ENCODE measurements around the gene SEMA3G.

Gene SEMA3G

DNA sequence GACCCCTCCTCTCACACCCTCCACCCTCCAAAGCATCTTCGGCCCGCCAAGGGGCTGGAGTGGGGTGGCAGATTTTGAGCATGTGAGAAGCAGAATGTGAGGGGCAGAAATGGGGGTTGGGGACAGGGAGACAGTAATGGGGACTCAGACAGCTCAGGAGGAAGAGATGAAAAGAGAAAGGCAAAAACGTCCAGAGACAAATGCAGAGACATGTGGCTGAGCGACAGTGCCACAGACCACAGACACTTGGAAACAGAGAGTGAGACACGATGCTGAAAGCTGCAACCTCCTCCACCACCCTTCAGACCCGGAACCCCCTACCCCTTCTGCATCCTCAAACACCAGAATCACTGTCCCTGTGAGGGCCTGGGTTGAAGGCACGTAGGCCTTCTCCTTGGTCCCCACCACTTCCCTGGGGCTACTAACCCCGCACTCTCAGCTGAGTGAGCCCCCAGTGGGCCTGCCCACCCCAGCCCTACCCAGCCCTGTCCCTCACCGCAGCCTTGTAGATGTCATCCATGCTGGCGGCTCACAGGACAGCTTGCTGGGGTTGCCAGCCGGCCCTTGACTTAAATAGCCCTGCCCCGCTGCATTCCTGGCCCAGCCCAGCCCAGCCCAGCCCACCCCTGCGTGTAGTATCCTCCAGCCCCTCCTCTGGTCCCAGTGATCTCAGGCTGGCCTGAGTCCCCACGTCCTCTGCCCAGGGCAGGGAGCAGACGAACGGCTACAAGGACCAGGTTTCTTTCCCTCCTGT lies 8.8 kb upstream of the SEMA3G start, which contains the start of gene TNNC1:
TSS of gene TNNC1 (minus strand) at position 546 of the 754 bp plus-strand sequence. CDS start at position 520, 26 bp downstream.
- no peak for DNase-seq

DNA sequence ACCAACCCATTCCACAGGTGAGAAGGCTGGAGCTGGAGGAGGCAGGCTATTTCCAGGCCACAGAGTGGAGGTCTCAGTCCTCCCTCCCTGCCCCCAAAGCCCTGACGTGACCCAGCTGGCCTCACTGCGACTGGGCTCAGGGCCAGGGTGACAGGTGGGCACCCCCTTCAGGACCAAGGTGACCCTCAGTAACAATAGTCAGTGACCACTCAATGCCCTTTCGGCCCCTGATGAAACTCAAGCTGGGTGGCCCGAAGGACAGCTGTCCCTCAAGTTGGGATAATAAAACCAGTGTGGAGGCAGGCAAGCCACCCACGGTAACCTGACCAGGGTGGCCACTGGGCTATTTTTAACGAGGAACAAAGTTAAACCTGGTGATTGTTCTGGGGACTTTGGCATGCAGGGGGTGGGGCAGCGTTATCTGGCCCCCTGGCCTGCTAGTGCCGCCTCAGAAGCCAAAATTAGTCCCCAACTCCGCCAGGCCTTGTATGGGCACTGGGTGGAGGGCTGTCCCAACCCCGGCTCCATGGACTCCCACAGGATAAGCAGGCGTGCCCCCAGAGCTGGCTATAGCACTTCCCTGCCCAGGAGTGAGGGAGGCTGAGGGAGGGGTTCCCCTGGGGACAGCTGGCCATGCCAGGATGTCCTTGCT lies 7.8 kb upstream of the SEMA3G start:
- no peak for DNase-seq

DNA sequence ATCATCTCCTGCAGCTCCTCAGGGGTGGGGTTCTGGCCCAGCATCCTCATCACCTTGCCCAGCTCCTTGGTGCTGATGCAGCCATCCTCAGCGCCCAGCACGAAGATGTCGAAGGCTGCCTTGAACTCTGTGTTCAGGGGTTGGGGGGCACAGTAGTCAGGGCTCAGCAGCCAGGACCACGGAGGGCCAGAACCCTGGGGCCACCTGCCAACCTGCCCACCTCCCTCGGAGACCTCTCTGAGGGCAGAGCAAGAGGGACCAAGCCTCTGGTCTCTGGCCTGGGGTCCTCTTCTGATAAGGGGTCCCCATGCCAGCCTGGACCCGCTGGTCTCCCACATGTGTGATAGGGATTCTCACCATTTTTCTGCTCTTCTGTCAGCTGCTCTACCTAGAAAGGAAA lies 7.2 kb upstream of the SEMA3G start:
- DNase-seq, result no peak

DNA sequence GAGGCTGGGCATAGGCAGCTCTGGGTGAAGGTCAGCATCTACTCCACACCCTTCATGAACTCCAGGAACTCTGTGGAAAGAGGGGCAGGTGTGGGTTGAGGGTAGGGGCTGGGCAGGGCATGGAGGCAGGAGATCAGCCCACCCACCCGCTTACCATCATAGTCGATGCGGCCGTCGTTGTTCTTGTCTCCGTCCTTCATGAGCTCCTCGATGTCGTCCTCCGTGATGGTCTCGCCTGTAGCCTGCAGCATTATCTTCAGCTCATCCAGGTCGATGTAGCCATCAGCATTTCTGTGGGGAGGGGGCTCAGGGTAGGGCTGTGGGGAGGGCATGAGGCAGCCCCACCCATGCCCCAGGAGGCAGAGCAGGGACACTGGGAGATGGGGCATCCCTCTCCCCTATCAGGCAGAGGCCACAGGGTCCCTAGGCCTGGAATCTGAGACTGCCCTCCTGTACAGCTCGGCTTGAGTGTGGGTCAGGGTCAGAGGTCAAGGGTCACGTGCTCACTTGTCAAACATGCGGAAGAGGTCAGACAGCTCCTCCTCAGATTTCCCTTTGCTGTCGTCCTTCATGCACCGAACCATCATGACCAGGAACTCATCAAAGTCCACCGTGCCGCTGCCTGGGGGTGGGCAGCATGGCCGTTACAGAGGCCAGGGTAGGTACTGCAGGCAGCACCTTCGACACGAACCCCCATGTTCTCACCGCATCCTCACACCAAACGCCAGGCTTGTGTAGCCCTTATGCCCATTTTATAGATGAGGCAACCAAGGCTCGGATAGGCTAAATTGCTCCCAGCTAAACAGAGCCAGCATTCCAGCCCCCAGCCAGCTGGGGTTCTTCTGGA lies 6.6 kb upstream of the SEMA3G start:
- DNase-seq, result no peak

DNA sequence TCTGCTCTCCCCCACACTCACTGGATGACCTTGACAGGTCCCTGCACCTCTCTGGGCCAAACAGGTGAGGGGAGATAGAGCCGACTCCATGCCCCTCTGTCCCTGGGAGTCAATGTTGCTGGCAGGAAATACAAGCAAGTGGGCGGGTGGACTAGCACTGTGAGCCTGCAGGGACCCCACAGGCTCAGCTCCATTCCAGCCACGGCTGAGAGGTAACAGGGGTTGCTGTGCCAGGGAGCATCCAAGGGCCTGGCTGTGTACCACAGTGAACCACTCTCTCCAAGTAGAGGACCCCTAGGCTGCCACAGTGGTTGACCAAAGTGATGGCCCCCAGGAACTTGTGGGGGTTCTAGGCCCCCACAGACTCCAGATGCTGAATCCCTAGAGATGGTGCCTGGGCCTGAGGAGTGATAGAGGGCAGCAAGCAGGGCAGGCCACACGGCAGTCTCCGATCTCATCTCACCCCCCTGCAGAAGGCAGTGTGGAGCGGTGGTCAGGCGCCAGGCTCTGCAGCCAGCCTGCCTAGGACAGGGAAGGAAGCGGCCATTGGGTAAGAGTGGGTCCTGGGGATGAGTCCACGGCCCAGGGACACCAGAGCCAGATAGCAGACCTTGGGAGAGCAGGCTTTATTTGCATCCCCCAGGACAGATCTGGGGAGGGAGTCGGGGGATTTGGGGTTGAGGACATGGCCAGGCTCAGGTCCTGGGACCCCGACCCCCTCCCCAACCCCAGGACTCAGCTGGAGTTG lies 5.8 kb upstream of the SEMA3G start:
- no peak for DNase-seq

DNA sequence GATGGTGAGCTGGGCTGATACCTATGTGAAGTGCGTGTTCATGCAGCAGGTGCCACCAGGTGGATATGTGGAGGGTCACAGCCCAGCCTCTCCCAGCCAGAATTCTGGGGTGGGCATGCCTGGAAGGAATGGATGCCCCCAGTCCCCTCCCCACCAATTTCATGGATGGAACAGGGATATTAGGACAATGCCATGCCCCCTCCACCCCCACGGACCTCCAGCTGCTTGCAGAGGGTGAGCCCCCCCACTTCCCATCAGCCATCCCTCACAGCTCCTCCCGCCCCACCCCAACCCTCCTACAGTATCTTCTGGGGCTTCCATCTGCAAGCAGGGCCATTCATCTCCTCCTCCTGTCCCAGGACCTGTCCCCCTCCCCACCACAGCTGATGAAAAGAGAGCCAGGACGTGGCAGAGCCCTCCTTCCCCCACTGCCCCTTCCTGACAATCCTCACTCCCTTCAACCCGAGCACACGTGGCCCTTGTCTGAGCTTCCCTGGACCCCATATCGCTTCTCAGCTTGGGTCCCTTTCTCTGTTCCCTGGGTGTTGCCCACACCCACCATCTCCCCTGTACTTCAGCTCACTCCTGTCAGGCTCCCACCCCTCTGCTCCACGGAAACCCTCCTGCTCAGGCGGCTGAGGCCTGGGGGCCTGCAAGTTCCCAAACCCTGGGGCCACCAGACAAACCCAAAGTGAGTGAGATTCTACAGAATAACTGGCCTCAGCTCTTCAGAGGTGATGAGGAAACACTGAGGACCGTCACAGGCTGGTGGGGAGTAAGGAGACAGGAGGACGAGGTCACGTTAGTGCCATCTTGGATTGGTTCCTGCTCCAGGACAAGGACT lies 2.8 kb upstream of the SEMA3G start:
- no peak for DNase-seq

DNA sequence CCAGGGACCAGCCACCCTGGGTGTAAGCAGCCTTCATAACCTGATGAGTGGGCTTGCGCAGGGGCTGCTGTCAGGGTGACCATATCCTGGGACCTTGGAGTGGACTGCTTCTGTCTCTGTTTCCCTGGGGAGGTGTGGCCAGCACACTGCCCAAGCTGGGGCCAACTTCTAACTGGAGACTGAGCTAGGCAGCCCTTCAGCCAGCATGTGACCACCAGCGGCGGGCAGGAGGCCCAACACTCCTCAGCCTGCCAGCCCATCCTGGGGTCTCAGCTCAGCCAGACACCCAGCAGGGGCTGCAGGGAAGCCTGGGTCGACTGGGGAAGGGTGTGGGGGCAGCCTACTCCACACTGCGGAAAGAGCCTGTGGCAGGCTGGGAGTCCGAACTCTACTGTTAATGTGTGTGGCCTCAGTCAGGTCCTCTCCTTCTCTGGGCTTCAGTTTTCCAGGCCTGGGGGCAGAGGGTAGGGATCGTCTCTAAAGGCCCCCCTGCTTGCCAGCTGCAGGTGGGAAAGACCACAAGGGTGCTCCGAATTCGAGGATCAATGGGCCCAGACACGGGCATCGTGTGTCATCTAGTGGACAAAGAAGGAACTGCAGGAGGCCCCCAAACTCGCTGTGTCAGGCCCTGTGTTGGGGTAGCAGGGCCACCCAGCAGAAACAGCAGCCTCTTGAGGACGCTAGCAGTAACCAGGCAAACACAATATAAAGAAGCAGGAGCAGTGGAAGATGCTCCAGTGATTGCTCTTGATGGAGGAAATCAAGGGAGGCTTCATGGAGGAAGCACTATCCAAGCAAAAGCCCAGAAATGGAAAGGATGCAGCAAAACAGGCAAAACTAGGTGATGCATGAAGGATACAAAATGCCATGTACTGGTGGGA lies 2.0 kb upstream of the SEMA3G start:
- DNase-seq, result peak; percentile 78

DNA sequence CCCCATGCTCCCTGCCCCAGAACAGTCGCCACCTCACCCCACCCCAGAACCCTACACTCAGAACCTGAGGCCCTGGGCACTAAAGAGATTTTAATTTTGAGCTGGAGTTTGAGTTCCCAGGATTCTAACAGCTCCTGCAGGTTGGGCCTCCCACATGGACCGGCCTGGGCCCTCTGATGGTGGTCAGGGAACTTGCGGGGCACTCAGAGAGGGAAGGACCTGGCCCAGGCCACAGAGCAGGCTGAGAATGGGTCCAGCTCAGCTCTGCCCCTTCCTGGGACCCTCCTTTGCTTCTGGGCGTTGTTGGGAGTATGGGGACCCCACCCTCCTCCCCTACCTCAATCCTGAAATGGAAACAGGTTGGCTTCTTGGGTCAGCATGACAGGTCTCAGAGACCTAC lies 1.1 kb upstream of the SEMA3G start:
- no peak for DNase-seq

DNA sequence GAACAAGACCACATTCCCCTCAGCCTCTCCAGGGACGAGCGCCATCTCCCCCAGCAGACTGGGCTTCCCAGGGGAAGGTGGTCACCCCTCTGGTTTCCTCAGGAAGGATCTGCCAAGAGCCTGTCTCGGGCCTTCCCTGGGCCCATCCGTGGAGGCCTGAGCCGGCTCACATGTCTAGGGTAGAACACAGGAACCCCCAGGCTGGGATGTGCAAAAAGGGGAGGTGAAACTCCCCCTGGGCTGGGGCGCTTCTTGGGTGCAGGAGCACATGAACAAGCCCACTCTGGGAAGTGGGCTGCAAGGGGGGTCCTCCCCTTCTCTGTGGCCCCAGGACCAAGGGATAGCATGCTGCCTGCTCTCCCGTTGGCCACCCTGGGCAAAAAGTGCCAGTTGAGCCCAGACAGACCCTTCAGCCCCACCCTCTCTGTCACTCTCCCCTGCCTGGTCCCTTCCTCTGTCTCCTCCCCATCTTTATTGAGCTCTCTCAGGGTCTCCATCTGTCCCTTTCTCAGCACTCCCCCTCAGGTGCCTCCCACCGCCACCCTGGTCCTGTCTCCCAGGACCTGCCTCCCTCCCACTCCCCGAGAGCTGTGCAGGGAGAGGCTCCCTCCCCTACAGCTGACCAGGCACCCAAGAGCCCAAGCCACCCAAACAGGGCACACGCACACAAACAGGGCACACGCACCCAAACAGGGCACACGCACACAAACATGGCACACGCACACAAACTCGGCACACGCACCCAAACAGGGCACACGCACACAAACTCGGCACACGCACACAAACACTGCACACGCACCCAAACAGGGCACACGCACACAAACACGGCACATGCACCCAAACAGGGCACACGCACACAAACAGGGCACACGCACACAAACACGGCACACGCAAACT lies 864 bp downstream of the SEMA3G start:
- DNase-seq, result no peak

DNA sequence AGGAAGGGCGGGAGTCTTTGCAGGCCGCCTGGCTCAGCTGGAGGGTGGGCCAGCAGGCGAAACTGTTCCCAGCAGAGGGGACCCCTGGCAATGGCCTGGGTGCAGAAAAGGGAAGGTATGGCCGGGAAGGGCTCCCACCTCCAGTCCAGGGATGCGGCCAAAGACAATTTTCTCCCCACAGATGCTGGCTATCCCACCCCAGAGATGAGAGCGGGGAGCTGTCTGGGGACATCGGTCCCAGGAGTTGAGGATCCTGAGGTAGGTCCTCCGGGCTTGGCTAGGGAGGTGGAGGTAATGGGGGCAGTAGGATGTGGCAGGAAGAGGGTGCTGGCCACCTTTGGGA lies 1.7 kb downstream of the SEMA3G start:
- DNase-seq, result no peak

DNA sequence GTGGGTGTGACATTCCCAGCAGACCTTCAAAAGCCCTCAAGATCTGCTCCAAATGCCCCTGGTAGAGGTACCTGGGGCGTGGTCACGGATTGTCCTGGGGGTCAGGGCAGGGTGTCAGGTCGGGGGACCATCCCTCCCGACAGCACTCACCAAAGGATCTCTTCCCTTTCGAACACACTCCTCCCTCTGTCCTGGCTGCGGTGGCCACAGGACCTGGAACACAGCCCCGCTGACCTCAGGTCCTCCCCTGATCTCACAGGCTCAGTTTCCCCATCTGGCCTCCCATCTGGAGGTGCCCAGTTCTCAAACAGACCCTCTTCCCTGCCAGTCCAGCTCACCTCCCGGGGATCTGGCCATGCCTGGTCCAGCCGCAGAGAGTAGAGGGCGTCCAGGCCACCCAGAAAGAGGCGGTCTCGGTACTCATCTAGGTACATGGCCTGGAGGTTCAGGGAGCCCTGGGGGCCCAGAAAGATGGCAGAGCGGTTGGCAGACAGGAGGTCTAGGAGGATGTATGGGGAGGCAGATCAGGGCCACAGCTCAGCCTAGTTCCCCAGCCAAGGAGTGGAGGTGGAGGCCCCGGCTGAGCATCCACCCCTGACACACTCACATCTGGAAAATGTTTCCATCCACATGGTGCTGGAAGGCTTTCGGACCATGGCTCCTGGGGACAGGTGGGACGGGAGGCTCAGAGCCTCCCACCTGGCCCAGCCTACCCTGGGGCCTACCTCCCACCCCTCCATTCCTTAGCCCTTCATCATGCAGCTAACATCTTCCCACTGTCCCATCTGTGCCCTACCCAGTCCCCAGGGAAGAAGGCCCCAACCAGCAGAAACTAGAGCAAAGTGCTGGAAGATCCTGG lies 2.3 kb downstream of the SEMA3G start:
- DNase-seq, result no peak

DNA sequence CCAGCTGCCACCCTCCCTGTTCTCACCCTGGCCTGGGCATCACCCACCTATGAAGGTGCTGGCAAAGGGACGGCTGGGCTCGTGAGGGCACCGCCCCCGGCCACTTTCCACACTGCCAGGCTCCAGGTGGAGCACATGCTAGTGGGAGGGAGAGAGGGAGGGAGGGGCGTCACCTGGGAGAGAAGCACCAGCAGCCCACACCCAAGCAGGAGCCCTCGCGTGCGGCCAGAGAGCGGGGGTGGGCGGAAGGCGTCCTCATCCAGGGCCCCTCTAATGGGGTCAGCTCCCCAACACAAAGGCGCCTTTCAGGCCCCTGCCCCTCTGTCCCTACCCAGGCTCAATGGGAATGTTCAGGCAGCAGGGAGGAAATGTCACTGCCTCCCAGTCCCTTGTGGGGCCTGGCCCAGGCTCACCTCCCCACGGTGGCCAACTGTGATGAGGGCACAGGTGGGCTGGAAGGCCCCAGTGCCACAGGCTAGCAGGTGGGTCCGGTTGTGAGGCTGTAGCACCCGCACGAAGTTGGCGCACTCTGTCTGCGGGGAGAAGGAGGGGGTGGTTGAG lies 3.1 kb downstream of the SEMA3G start:
- no peak for DNase-seq

DNA sequence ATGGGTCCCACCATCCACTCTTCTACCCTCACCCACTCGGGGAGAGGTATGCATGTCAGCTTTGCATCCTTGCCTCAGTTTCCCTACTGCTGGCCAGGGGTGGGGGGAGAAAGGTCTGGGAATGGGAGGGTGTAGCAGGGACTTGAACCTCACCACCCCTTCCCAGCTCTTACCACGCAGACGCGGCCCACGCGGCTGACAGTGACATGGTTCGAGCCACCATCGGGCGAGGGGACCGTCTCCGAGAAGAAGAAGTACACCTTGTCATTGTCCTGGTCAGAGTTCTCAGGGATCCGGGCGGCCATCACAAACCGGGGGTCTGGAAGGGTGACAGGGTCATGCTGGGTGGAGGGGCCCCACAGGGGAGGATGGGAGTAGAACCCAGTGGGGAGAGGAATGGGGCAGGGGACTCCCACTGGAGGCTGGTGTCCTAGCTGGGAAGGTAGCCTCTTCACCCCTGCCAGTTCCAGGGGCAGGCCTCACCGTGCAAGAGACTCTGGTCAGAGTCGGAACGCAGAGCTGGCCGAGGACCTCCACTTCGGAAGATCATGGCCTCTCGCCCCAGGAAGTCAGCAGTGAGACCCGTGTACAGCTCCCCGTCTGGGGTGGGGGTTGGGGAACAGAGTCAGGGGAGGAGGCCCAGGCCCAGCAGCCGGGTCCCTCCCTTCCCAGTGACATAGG lies 3.7 kb downstream of the SEMA3G start:
- no peak for DNase-seq

DNA sequence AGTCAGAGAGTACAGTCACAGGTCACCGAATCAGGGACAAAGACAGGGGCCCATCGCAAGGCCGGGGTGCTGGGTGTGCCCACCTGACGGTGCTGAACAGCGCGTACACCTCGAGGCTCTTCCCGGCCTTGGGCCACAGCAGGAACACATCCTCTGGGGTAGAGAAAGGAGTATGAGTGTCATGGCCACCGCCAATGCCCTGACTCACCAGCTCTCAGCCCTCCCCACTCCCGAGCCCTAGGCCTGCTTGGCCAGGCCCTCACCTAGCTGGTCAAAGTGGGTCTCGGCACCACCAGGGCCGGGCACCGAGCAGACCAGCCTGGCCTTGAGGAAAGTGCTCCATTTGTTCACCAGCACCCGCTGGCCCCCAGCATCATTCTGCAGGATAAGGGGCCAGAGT lies 4.2 kb downstream of the SEMA3G start:
- DNase-seq, result no peak

DNA sequence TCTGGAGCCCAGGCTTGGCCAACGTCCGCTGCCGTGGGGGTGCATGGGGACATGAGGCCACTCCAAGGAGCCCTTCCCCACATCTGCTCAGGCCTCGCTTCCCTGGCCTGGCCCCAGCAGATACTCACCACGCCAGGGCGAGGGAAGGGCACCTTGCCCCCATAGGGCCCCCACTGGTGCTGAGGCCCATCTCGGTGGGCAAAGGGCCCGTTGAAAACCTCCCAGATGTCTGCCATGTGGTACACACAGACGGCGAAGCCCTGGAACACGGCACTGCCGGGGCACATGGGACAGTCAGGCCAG lies 4.7 kb downstream of the SEMA3G start:
- DNase-seq, result no peak

DNA sequence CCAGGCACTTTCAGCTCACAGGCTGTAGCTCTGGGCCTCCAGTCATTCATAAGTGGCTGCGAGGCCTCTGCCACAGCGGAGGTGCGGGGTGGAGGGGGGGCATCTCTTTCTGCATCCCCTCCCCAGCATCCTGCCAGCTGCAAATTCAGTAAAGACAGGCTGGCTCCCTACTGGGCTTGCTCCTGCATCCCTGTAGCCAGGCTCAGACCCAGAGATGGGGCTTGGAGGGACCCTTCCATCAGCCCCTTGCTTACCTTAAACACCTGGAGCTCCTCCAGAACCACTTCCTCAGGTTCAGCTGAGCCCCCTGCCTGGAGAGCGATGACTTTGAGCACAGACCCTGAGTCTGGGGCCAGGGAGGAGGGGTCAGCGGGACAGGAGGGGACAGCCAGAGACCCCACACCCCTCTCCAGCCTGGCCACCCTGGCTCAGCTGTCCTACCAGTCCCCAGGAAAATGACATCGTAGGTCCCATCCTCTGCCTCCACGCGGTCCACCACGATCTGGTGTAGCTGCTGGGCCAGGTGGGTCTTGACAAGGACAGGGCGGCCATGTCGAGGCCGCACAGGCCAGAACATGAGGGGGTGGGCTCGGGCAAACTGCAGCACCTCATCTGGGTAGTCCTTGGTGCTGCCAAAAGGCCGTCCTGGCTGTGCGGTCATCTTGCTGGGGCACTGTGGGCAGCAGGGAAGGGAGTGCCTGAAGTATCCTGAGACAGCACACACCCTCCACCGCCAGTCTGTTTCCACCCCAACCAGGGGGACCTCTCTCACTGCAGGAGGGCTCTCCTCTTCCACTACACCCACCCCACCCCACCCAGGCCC lies 5.3 kb downstream of the SEMA3G start:
- no peak for DNase-seq

All from activated CD4-positive, alpha-beta T cell treated with anti-CD3 and anti-CD28 coated beads, Interleukin-2, amount 50 U/mL, for 16 hours (primary cell).